GM19467 (cell line): ENCODE measurements around the gene TCF7.
"Not testable (repeated sequence)": the region's sequence is repeated elsewhere in the genome, so short reads cannot be mapped to it uniquely, and the experiment has no call there.

ENCODE experiments used
- ATAC-seq: cut with Tn5 transposase; IDR thresholded peaks from one replicate; pipeline ENCODE4 v1.9.1; 2021; ENCODE audit warnings: mild to moderate bottlenecking, moderate library complexity; ENCODE audit not compliant: unreplicated experiment

TCF7 gene

DNA sequence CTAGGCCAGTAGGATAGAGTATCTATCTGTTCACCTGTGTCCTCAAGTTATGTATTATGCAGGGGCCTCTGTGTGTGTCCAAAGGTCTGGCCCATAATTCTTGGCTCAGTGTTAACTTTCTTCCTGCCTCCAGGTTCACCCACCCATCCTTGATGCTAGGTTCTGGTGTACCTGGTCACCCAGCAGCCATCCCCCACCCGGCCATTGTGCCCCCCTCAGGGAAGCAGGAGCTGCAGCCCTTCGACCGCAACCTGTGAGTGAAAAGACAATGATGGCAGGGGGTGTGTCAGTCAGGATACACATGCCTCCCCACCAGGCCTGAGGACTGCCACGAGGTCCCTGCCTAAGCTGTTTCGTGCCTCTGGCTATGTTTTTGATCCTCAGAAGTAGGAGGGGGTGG, 27.6 kb downstream of the TCF7 start:
- no peak for ATAC-seq

DNA sequence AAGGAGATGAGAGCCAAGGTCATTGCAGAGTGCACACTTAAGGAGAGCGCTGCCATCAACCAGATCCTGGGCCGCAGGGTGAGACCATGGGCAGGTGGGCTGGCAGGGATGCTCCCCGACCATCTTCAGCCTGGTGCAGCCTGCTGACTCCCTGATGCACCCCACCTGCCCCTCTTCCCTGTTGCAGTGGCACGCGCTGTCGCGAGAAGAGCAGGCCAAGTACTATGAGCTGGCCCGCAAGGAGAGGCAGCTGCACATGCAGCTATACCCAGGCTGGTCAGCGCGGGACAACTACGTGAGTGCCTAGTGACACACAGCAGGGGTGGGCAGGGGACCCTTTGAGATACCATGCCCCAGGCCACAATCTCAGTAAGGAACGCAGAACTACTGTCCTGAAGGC, 28.3 kb downstream of the TCF7 start:
- ATAC-seq: no peak

DNA sequence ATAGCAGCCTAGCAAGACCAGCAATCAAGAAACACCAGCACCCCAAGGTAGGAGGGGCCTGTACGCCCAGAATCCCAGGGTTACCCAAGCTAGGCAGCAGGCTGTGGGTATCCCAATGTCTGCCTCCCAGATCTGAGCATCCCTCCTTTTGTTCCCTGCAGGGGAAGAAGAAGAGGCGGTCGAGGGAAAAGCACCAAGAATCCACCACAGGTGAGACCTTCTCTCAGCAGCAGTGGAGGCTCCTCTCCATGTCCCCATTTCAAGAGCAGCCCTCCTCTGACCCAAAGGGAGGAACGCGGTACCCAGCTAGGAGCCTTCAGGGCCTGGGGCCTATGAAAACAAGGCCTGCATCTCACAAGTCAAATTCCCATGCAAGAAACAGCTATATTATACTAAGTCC, 28.9 kb downstream of the TCF7 start:
- ATAC-seq: no peak

DNA sequence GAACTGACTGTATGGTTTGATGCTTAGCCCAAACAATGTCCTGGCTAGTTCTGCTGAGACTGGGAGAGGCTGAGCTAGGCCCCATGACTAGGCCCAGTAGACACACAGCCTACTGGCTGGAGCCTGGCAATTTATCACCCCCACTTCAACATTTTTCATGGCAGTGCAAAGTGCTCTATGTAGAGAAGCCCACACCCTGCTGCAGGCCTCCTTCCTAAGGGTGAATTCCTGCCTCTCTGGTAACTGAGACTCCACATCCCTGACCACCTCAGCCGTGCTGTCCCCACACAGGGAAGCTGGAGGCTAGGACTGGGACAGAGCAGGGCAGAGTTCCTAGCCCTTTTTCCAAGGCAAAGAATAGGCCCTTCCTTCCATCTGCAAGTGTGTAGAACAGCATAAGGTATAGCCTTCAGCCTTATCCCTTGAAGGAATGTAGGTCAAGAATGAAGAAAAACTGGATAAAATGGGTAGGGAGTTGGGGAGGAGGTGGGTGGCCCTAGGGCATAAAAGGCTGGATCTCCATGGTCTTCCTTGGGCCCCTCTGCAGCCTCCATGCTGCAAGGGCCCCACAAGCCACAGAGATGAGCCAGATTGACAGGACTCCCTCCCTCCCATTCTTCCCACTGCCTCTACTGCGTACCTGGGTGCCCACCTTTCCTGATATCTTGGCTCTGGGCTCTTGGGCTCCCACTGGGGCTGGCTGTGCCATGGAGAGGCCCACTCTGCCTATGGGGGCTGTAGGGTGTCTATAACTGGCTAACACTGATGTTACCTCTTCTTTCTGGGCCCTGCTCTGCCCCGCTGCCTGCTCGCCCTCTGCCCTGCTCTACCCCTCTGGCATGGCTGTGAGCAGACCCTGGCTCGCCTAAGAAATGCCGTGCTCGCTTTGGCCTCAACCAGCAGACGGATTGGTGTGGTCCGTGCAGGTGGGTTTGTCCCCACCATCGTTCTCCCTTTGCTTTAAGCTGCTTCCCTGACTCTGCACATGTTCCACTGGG, 29.8 kb downstream of the TCF7 start:
- no peak for ATAC-seq

DNA sequence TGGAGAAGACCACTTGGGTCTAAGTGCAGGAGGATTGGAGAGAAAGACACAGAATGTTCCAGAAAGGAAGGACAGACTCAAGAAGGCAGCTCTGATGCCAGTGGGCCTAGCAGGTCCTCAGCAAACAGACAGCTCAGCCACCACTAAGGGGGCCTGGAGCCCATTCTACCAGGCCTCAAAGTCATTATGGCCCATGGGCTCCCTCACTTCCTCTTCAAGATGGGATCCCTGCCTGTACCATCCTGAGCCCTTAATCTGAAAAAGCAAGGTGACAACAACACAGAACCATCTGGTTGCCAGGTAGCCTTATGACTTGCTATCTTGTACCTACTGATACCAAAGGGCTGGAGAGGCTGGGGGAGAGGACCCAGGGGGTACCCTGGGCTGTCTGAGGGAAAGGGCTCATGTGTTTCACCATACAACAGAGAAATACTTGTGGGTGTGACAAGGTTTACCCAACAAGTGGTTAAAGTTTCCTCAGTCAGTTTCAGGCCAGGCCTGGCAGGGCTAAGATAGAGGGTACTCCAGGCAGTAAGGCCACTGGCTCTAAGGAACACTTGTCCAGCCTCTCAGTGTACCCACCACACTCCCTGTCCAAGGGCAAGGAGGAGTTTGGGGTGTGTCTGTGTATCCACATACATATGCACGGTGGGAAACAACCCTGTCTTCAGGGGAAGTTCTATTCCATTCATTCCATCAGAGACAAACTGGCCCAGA, 30.7 kb downstream of the TCF7 start:
- ATAC-seq: no peak

DNA sequence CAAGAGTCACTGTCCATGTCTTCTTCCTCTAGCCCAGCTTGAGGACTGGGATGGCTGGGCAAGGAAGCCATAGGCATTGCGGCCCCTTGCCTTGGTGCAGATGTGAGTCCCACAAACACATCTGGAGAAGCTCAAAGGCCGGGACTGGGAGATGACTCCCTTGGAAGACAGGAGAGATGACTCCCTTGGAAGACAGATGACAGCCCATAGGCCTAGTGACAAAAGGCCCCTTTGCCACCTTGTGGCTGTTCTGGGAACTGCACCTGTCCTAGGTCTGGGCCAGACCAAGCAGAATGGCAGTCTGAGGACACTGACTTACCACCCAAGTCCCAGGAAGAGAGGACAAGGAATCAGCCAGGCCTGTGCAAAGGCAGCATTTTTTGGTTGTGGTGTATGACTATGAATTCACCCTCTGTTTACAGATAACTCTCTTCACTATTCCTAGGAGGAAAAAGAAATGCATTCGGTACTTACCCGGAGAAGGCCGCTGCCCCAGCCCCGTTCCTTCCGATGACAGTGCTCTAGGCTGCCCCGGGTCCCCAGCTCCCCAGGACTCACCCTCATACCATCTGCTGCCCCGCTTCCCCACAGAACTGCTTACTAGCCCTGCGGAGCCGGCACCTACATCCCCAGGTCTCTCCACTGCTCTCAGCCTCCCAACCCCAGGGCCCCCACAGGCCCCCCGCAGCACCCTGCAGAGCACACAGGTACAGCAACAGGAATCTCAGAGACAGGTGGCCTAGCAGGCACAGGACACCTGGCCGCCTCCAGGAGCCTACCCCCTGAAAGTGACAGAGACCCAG, 31.5 kb downstream of the TCF7 start:
- peak; percentile 71 for ATAC-seq

DNA sequence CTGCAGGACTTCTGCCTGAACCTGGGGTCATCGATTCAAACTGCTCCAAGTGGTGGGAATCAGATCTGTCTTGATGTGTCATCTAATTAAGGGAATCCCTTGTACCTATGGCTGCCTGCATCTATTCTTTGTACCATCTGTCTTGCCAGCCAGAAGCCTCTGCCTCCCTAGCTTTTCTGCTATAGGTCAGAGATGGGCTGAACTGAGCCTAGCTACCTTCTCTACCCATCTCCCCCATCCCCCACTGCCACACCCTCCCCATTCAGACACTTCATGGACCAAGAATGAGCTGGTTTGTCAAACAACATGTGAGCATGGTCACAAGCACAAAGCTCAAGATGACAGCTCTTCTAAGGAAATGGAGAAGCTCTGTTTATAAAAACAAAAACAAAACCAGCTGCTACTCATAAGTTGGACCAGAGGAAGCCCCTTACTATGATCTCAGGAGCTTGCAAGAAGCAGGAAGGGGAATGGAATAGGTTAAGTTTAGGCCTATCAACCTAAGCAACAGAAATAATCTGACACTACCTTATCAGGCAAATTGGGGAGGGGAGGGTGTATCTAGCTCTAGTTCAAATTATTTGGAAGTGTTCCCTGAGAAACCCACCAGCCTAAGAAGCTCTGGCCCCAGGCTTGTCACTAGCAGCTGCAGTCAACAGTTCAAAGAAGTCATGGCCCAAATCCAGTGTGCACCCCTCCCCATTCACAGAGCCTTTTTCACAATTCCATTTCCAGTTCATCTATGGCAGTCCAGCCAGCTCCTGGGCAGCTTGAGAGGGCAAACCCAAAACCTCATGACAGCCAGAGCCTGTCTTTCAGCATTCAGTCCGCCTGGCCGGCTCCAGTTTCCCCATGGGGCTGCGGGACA, 32.4 kb downstream of the TCF7 start:
- no peak for ATAC-seq

DNA sequence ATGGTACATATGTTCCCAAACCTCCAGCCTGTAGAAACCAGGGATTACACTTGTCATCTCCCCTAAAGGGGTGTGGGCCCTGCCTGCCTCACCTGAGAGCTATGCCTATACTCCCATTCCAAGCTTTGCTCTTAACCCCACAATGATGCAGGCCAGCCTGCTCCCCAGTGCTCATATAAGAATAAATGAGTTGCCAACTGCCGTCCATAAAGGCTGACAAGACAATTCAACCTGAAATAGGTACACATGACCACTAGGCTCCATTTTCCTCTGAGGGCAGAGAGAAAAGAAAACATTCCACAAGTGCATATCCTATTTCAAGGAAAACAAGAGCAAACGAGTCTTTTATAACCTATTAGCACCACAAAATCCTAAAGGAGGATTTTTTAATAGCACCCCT, 33.8 kb downstream of the TCF7 start:
- ATAC-seq: no peak

DNA sequence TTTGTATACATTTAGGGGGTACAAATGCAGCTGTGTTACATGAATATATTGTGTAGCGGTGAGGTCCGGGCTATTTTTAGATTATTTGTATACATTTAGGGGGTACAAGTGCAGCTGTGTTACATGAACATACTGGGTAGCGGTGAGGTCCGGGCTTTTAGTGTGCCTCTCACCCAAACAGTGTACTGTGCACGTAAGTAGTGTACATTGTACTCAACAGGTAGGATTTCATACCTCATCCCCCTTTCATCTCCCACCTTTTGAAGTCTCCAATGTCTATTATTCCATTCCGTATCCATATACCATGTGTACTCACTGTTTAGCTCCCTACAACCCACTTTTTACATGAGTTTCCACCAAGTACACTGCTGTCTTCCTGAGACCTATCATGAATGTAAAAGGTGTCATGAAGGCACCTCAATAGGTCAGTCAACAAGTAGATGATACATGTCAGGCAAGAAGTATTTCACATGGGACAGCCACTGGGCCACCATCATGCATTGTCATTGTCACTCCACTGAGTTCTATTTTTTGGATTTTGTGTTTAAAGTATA, 34.6 kb downstream of the TCF7 start:
- no peak for ATAC-seq

DNA sequence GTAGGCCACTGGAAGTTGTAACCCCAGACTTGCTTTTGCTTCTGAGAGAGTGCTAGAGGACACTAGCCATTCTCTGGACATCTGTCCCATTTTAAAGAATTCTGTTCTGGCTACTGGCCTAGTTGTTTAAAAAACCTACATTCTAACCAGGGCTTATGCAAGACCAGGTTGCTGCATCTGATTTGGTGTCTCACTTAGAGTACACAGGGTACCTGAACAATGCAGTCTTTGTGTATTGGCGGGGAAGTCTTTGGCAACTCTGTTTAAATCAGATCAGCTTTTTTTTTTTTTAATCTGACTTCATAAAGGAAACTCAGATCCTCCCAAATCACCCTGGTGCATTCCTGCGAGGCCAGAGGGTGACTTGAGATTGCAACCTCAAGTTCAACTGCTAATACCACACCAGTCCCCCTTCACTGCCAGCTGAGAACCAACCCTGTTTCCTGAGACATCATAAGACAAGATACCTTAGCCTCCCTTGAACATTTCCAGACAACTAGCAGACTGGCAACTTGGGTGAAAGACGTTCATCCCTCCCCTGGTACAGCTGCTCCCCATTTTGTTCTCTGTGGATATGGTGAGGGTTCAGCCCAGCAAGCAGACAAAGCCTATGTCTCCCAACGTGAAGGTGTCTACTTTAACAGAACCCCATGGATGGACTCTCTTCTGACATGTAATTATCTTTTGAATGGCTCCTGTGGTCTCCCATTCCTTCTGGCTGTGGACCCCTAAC, 35.3 kb downstream of the TCF7 start:
- ATAC-seq: no peak

DNA sequence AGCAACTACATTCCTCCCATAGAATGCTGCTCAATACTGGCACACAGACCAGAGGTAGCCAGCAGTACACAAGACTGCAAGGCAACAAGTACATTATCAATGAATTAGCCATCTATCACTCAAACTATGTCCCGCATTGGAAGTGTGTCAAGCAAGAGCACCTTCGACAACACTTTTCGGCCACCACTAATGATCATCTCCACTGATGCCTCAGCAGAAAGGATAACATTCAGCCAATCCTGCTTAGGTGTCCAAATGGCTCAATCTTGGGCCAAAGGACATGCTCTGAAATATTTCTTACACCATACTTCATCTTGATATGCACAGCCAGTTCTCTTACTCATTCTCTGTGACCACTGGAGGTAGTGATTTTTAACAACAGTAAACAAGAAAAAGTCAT, 37.2 kb downstream of the TCF7 start:
- no peak for ATAC-seq

DNA sequence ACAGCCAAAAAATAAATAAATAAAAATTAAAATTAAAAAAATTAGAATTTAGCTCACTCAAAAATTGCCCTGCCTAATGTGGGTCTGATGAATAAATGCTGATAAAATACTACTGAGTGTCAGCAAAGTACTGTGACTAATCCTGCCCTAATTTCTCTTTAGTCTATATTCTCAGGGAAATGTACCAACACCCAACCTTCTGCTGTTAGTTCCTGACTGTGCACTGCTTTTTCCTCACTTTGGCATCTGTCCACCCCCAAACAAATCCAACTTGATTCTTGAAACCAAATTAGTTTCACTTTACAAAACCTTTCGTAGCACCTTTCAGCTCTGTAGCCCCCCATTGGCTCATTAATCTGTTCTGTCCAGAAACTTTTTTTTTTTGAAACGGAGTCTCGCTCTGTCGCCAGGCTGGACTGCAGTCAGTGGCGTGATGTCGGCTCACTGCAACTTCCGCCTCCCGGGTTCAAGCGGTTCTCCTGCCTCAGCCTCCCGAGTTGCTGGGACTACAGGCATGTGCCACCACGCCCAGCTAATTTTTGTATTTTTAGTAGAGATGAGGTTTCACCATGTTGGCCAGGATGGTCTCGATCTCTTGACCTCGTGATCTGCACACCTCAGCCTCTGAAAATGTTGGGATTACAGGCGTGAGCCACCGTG, 37.8 kb downstream of the TCF7 start:
- not testable (repeated sequence) for ATAC-seq

DNA sequence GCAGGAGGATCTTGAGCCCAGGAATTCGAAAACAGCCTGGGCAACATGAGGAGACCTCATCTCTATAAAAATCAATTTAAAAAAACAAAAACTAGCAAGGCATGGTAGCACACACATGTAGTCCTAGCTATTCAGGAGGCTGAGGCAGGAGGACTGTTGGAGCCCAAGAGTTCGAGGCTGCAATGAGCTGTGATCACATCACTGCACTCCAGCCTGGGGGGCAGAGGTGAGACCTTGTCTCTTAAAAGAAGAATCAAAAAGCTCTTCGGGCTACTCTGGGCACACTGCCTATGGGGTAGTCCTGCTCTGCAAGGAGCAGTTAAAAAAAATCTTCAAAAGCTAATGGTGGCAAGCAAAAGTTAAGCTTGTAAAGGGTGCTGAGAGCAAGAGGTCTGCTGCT, 38.8 kb downstream of the TCF7 start:
- no peak for ATAC-seq

DNA sequence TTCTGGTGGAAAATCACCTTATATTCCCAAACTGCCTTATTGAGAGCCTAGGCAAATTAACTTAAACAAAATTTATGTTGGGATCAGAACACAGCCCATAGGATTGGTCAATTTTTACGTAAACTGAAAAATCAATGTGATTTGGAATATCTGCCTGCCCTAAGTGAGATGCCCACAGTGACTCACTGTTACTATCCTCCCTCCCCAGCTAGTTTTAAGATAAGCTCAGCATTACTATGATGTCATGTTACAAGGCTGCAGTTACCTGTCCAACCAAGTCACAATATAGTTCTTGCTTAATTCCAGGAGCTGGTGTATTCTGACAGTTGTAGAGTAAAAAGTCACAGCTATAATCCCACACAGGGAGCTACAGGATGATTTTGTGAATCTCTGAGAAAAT, 39.2 kb downstream of the TCF7 start:
- ATAC-seq: no peak

DNA sequence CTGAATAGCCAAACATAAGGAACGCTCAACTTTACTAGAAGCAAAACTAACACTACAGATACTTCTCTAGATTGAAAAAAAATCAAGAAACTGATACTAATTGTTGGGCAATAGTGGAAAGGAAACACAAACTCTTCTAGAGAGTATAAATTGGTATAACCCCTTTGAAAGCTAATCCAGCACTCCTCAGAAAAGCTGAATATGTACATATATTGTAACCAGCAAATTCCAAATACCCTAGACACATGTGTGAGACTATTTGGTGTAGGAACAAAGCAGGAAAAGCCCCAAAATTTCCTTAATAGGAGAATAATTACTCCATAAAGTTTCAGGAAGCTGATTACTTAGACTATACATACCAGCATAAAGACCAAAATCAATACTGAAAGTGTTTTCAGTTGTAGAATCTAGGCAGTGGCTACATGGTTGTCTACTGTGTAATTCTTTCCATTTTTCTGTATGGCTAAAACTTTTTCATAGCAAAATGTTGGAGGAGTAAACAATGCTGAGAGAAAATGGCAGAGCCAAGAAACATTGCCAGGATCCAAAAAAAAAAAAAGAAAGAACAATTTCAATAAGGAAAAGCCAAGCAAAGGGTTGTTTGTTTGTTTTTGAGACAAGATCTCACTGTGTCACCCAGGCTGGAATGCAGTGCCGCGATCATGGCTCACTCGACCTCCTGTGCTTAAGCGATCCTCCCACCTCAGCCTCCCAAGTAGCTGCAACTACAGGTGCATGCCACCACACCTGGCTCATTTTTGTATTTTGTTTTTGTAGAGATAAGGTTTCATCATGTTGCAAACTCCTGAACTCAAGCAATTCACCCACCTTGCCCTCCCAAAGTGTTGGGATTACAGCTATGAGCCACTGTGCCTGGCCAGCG, 47.3 kb downstream of the TCF7 start:
- no peak for ATAC-seq

DNA sequence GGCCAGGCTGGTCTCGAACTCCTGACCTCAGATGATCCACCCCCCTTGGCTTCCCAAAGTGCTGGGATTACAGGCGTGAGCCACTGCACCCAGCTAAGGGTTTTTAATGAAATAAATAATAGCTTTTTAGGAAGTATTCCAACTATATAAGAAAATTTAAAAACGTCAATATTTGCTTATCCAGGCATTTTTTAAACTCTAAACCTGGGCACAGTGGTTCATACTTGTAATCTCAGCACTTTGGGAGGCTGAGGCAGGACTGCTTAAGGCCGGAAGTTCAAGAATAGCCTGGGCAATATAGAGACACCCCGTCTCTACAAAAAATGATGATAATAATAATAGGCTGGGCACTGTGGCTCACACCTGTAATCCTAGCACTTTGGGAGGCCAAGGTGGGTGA, 48.1 kb downstream of the TCF7 start:
- no peak for ATAC-seq

DNA sequence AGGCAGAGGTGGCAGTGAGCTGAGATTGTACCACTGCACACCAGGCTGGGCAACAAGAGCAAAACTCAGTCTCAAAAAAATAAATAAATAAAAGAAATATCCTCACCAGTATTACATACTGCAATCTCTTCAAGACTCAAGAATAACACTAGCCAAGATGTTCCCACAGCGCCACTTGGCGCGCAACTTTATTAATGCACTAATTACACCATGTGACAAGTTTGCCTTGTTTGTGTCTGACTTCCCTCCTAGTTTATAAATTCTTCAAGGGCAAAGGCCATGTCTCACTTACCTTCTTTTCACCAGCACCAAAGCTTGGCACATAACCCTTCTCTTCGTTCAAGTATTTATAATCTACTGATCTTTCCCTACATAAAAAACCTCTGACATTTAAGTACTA, 57.5 kb downstream of the TCF7 start:
- no peak for ATAC-seq
